ENCODE data around the gene CENPO.

CENPO gene

GRCh38 chr2:24839729-24840128 lies 46.5 kb downstream of the CENPO start:
- no peak for DNase-seq

- DNase-seq: no peak
Observed at GRCh38 chr2:24840164-24840869, 47.1 kb downstream of the CENPO start.

GRCh38 chr2:24840962-24841945 lies 48.0 kb downstream of the CENPO start:
- no peak for DNase-seq

- DNase-seq: no peak
Observed at GRCh38 chr2:24842081-24843050, 49.1 kb downstream of the CENPO start.

- DNase-seq: no peak
Observed at GRCh38 chr2:24843330-24843860, 50.2 kb downstream of the CENPO start.

- DNase-seq: no peak
Observed at GRCh38 chr2:24844023-24844685, 50.9 kb downstream of the CENPO start.

GRCh38 chr2:24845691-24846090 lies 52.5 kb downstream of the CENPO start:
- DNase-seq: no peak

- DNase-seq: no peak
Observed at GRCh38 chr2:24850944-24851343, 57.7 kb downstream of the CENPO start.

GRCh38 chr2:24852026-24852425 lies 58.8 kb downstream of the CENPO start:
- no peak for DNase-seq

- no peak for DNase-seq
Observed at GRCh38 chr2:24852431-24853020, 59.3 kb downstream of the CENPO start.

- DNase-seq: no peak
Observed at GRCh38 chr2:24853046-24853445, 59.8 kb downstream of the CENPO start.

GRCh38 chr2:24853996-24854395 lies 60.8 kb downstream of the CENPO start:
- DNase-seq: no peak

- DNase-seq: no peak
Observed at GRCh38 chr2:24855022-24855622, 61.9 kb downstream of the CENPO start.

- no peak for DNase-seq
Observed at GRCh38 chr2:24855726-24856125, 62.5 kb downstream of the CENPO start.

- DNase-seq: no peak
Observed at GRCh38 chr2:24856791-24857211, 63.6 kb downstream of the CENPO start.

GRCh38 chr2:24857746-24858145 lies 64.5 kb downstream of the CENPO start:
- no peak for DNase-seq

- no peak for DNase-seq
Observed at GRCh38 chr2:24858996-24859395, 65.8 kb downstream of the CENPO start.

GRCh38 chr2:24859968-24860600 lies 66.9 kb downstream of the CENPO start:
- no peak for DNase-seq

- no peak for DNase-seq
Observed at GRCh38 chr2:24860631-24861030, 67.4 kb downstream of the CENPO start.

- no peak for DNase-seq
Observed at GRCh38 chr2:24861500-24861899, 68.3 kb downstream of the CENPO start.

- no peak for DNase-seq
Observed at GRCh38 chr2:24863641-24864040, 70.4 kb downstream of the CENPO start.
